Activated CD4-positive, alpha-beta T cell treated with anti-CD3 and anti-CD28 coated beads, Interleukin-2, Interleukin-4, amounts not matched to agents 100 ng/mL and 50 ng/mL, durations not matched to agents 16 hours and 8 hours (primary cell): ENCODE data around the gene MED12L.

Experiments
- DNase-seq: peaks from one replicate; pipeline ENCODE4 v3.0.0-alpha.2; 2020; ENCODE audit warnings: low spot score

The MED12L gene

DNA sequence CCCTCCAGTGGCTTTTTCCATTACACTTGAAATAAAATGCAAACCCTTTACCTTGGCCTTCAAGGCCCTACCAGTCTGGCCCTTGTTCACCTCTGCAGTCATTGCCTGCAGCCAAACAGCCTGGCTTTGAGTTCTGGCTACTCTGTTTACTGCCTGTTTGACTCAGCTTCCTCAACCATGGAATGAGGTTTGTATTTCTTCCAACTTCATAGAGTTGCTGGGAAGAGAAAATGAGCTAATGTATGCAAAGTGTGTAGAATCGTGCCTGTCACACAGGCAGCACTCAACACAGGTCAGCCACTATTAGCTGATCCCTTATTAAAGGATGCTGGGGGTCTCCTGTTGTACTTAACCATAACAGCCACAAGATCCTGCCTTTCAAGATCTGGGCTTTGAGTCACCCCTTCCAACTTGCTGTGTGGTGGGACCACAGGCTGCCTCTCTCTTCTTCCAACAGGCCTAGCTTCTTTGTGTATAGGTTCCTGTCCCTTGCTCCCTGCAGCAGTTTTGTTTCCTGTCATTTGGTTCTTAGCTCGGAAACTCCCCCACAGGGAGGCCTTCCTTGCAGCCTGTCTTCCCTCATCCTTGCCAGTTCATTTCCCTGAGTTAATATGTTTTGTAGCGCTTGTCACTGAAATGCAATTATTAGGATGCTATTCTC lies 6.4 kb downstream of the MED12L start:
- DNase-seq = no peak

DNA sequence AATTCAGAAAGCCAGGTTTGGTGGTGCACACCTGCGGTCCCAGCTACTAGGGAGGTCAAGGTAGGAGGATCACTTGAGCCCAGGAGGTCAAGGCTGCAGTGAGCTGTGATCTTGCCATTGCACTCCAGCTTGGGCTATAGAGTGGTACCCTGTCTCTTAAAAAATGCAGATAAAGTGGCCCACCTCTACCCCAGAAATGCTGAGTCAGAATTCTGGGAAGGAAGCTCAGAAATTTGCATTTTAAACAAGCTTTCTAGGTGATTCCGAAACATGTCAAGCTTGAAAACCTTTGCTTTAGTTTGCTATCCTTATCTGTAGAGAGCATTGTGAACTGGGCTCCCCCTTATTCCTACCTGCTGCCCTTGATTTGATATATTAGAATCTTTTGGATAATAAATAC lies 7.7 kb downstream of the MED12L start:
- no peak for DNase-seq

DNA sequence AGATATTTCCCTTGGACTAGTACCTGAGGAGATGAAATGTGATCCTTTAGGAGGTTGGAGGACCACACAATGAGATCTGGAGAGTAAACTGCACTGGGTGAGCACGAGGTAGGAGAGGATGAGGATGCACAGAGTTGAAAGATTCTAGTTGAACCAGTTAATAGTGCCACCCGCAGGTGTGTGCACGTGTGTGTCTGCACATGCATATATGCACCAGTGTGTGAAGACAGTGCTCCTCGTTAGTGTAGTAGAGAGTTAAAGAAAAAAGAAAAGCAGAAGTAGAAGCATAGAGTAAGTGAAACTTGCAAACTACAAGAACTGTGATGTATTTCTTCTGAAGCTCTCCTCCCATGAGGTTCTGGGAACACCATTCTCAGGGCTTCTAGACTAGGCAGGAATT lies 8.4 kb downstream of the MED12L start:
- DNase-seq = no peak

DNA sequence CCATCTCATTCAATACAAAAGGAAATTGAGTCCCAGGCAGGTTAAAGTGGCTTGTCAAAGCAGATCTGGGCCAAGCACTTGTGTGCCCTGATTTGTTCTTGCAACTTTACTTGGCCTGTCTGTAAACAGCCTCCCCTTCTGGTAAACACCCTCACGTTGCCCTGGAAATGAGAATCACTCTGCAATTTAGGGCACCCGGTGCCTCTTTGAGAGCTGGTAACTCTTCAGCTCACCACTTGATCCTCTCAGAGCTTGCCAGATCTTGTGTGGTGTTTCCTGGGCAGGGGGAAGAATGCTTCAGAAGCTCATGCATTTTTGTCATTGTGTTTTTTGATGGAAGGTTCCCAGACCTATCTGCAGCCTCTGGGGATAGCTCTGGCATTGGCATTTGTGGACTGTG lies 11.3 kb downstream of the MED12L start:
- no peak for DNase-seq

DNA sequence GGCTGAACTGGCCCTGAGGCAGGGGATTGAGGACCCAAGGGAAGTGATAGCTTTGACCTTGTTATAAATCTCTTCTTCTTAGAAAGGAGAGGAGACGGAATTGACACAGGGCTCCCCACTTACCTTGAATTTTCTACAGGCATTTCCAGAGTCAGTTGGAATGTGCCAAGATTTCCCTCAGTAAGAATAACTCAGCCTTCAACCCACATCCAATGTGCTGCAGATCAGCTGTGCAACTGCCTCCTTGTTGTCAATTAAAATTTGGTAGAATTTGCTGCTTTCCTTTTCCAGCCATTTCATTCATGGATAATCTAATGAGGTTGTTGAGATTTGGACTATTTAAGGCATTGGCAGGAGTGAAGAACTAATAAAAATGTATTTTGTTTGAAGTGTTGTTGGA lies 14.6 kb downstream of the MED12L start:
- no peak for DNase-seq

DNA sequence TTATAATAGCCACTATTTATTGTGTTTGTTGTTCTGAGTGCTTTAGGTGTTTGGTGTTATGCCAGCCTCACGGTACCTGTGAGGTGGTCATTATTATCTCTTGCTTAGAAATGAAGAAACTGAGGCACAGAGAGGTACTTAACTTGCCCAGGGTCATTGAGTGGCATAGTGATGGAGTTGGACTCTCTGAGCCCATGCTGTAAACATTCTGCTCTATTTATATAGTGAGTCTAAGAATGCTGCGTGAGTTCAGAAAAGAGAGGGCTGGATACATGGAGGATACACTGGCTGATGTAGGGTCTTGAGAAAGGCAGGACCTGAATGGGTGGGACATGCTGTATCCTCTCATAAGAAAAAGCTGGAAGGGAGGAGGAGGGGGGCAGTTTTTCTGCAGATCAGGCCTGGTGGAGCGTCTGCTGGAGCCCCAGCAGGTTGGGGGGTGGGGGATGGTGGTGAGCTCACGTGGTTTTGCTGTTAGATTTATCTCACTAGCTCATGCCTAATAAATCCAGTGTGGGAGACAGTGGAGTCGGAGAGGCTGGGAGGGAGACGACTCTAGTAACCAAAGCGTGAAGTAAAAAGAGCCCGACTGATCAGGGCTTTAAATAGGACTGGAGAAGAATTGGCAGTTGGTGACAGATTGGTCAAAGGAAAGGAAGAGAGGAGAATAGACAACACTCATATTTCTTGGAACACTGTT lies 16.0 kb downstream of the MED12L start:
- no peak for DNase-seq

DNA sequence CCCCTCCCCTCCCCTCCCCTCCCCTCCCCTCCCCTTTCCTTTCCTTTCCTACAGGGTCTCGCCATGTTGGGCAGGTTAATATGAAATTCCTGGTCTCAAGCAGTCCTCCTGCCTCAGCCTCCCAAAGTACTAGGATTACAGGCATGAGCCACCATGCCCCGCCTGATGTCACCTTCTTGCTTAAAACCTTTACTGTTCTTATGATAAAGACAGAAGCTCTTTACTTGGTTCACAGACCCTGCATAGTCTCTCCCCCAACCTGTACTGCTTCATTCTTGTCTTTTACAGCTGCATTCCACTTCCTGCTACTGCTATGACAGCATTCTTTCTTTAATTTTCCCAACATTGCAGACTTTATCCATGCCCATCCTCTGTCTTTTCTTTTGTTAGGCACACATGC lies 20.8 kb downstream of the MED12L start:
- no peak for DNase-seq

DNA sequence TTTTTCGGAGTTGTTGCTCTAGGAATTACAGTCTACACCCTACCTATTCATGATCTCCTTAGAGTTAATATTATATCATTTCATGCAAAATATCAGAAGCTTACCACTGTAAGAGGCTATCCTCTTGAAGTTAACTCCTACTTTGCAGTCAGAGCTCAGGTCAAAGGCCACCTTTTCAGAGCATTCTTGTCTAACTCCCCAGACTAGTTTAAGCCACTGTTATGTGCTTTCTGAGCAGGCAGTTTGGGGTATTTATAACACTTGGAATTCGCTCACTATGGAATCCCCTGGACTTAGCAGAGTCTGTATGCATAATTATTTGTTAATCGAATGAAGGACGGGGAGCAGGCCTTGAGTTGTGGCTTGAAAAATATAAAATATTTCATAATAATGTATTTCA lies 21.7 kb downstream of the MED12L start:
- no peak for DNase-seq

DNA sequence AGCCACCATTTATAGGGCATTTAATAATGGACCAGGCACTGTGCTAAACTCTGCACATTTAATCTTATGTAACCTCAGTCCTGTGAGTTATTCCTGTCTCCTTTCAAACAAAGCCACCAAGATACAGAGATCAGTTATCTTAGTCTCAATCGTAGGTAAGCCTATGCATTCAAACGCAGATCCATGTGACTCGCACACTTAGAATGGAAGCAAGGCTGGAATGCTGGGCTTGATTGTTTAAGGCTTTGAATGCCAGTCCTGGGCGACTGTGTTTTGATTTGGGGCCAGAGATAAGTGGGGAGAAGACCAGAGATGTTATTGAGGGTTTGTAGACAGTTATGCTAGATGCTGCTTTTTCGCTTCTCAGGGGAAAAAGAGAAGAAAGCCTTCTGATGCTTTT lies 22.2 kb downstream of the MED12L start:
- DNase-seq = no peak

DNA sequence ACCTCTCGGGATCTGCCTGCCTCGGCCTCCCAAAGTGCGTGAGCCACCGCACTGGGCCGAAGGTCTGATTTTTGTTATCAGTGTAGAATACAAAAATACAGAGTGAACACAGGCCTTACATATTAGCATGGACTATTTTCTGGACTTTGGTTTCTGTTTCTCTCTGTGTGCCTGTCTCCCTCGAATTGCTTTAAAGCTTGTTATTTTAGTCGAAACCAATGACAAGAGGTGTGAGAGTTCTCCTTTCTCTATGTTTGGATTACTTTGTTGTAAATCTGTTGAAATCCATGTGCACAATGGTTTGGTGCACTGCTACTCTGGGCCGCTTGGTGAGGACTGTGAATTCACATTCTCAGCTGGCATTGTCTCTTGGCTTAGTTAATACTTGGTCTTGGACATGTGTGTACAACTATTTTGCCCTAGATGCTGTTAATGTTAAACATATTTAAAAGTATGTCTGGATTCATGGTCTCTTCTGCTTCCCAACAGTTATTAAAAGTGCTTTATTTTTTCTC lies 23.9 kb downstream of the MED12L start:
- no peak for DNase-seq

DNA sequence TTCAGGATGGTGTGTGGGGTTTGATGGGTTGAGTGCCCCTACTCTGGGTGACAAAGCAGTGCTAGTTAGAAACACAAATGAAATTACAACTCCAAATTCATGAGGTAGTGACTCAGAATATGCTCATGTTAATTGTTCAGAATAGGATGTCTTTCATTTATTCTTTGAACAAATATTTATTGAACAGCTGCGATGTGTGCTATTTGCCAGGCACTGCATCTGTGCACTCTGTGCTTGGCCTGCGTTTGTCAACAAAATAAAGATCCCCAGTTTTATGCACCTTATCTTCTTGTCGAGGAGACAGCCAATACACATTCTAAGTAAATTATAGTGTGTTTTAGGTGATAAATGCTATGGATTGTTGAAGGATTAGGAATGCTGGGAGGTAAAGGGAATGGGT lies 27.3 kb downstream of the MED12L start:
- DNase-seq = no peak

DNA sequence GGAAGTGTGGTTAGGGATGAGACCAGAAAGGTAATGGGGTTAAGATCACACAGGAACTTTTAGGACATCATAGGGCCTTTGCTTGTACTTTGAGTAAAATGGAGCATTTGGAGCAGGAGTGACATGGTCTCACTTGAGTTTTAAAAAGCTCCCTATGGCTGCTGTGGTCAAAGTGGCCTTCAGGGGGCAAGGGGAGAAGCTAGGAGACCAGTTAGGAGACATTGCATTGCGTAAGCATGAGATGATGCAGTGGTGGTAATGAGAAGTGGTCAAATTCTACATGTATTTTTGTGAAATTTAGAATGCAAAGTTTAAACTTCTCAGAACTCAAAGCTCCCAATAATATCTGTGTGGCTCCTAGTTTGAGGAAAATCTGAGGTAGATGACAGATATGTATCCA lies 27.9 kb downstream of the MED12L start:
- no peak for DNase-seq

DNA sequence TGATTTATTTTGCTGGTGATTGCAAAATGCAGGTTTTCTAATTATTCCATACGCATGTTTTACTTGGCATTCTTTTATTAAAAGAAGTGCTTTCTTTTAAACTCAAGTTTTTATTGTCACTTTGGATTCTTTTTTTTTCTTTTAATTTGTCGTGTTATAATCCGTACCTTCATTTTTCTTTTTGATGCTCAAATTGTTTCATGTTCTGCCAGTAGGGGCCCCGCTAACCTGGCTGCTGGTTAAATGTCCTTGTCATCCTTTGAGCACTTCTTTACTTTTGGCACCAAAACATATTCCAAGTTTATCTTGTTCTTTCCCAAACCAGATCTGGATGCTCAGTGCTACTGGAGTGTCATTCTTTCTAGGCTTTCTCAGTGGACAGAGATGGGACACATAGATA lies 31.6 kb downstream of the MED12L start:
- no peak for DNase-seq

DNA sequence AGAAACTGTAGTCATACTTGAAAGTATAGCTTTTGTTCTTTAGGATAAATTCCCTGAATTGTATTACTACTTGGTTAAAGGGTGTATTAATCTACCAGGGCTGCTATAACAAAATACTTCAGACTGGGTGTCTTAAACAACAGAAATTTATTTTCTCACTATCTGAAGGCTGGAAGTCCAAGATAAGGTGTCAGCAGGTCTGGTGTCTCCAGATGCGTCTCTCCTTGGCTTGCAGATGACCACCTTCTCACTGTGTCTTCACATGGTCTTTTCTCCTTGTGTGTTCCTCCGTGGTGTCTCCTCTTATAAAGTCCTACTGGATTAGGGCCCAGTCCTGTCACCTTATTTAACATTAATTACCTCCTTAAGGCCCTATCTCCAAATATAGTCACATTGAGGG lies 33.7 kb downstream of the MED12L start:
- DNase-seq = no peak

DNA sequence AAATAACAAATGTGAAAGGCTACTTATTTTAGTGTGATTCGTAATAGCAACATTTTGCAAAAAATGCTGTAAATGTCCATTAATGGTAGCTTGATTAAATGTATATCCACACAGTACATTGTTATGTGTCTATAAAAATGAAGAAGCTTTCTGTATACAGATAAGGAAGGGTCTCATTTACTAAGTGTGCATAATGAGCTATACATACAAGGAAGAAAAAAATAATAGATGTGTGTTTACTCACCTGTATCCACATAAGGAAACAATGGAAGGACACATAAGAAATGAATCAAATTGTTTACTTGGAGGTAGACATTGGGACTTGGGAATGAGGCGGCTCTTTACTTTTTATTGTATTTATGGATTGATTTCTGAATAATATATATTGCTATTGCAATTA lies 34.9 kb downstream of the MED12L start:
- no peak for DNase-seq

DNA sequence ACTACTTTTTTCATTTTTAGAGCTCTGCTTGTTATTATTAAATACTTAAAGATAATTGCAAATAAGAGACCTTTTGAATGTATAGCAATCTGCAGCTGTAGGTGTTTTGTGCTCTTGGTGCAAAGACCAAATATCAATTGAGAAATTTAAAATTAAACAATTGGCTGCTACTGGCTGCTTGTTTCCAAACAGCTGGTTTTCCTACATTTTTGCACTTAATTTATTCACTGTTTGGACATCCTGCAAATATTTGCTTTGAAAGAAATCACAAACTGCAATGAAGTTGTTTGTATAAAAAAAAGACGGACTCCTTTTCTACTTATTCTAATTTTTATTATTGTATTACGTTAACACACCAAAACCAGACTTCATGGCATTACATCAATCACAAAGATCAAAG lies 35.6 kb downstream of the MED12L start:
- DNase-seq = no peak

DNA sequence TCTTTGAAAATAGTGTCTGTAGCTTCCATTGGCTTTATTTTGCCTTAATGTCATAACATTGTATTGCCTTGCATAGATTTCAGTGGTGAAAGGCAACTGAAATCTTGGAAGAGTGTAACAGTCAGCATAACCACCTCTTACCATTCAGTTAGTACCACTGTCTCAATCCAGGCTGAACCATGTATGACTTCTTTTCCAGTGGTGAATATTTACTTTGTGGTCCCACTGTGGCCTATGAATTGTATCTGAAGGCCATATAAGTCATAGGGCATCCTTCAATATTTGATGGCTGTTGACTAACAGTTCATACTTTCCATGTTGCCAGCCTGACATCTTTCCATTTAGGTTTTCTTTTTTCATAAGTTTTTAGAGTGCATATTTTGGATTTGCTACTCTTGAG lies 38.4 kb downstream of the MED12L start:
- DNase-seq = no peak

DNA sequence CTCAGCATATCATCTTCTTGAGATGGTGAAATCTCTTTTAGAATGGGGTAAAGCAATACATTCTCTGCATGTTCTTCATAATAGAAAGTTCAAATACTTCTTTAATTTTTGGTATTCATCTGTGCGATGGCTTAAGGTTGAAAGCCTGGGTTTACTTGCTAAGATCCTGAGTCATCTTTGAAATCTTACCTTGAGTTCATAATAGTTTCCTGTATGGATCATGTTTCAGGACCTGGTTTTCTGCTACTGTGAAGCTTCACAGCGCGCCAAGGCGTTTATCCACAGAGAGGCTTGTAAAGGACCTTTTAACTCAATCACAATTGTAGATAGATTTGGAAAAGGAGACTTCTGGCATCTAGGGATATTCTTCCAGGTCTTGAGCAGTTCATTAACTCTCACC lies 39.0 kb downstream of the MED12L start:
- DNase-seq = no peak

DNA sequence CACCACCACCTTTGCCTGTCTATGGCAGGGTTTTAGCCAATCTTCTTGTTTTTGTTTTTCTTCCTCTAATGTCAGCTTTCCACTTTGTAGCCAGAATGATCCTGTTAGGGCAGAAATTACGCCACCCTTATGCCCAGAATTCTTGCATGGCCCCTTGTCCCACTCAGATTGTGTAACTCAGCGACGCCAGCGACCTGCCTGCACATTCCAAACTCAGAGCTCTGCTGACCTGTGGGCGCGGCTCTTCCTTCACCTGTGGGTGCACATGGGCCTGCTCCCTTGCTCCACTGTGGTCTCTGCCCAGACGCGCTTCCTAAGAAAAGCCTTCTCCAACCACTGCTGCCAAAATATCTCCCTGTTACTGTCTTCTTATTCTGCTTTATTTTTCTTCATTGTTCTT lies 45.0 kb downstream of the MED12L start:
- no peak for DNase-seq

DNA sequence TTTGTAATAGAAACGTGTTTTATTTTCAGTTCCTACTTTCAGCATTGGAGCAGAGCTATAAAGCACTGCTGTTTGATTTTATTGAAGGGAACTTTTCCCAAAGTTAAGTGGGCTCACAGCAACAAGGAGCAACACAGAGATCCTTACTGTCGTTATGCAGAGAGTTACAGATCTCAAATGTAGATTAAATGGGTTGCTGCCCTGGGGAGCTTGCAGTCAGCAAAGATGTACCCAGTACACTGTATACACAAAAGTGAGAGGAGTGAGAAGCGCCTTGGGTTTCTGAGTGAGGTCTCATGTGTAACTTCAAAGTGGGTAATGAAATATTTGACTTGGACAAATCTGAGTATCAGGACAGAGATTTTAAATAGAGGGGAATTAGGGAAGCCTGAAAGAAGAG lies 47.7 kb downstream of the MED12L start:
- no peak for DNase-seq

DNA sequence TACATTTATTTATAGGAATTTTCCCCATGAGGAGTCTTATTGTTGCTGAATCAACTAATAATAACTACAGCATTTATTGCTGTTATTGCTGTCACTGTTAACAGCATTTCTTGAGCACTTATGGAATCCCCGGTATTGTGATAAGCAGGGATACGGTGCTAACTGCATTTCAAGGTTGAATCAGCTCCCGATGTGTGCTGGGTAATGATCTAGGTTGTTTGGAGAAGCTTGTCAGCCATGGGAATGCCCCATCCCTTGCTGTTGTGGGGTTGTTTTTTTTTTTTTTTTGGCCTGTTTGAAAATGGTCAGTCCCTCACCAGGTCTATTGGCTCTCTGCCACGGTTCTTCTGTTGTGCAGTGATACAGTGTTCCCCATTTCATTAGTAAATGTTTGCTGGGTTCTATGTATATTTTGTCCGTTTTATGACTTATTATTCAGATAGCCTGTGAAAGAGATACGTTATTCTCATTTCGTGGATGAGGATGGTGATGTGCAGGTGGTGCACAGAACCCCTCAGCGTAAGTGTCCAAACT lies 48.5 kb downstream of the MED12L start:
- no peak for DNase-seq

DNA sequence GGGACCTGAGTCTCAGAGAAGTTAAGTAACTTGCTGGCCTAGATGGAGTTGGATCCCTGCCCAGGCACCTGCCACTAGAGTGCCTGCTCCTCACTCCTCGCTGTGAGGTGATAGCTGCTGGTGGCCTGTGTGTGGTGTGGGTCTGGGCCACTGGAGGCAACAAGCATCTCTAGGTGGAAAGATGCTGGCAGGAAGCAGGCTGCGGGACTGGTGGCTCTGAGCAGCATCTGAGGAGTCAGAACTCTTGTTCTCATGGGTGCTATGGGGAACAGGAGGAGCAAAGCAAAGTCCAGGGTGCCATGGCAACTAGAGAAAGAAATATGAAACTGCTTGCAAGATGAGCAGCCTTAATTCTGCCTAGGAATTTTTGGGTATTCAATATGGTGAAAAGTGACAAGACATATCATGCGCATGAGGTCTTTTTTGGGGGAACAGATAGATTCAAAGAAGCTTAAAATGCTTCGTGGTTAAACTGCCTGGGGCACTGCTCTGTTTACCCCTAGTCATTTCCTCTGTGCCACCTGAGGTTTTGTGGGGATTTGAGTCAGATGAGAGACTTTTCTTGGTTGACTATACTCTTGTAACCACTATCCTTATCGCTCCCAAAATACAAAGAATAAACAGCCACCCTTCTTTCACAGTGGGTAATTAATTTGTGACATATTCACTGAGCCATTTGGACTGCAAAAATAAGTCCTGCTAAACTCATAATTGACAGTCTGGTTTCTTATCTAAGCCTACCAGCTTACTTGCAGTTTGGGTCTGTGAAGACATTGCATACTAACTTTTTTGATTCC lies 50.3 kb downstream of the MED12L start:
- peak; percentile 86 for DNase-seq

DNA sequence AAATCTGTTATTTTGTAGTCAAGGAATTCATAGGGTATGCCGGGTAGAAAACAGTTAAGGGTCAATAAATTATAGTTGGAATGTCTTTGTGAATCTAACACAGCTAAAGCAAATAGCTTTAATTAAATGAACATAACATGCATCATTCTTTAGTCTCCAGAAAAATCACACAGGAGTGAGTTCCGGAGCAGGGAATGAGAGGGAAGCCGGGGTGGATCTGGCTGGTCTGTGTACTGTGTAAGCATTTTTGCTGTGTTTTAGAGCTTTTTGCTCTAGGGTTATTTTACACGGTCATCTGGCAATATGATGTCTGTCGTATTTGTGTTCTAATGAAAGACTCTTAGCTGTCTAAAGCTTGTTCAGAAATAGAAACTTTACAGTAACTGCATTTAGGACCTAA lies 57.5 kb downstream of the MED12L start:
- DNase-seq = no peak
